OCI-LY7 (cell line): ENCODE results near the gene DCP2. TPM values are rescaled to one million over a fixed set of nuclear protein-coding genes. Genes with fewer than 3 reads are reported as not detected.

Source experiments
- BruUV-seq: library from RNA; stranded (reverse); fragments of 400-500 nt; replicated peaks from 2 replicates; lab custom pipeline; 2021; lab: Mats Ljungman, UMichigan
- CTCF ChIA-PET: fragments of 300-600 bp; sonication (Branson Sonifier 250); formaldehyde crosslinking; loops from one replicate; lab custom pipeline; 2022; ENCODE audit warnings: antibody characterized with exemption; ENCODE audit not compliant: unreplicated experiment; lab: Charles Lee
- POLR2A ChIA-PET: fragments of 300-600 bp; sonication (Branson Sonifier 250); formaldehyde crosslinking; loops from one replicate; lab custom pipeline; 2022; ENCODE audit warnings: antibody characterized with exemption; lab: Charles Lee
- DNase-seq: peaks from one replicate; pipeline ENCODE4 v3.0.0-alpha.2; 2015; ENCODE audit warnings: low spot score
- H2AFZ ChIP-seq: fragments of 200-600 bp; sonication (generic), shearing (Covaris generic); 2 replicates; pipeline ENCODE4 v1.6.1; 2014; ENCODE audit warnings: mild to moderate bottlenecking, antibody characterized with exemption, low read length, moderate library complexity
- H3K27ac ChIP-seq: fragments of 200-600 bp; sonication (generic); 2 replicates; pipeline ENCODE4 v1.5.1; 2014; ENCODE audit warnings: mixed run types, low read depth, mild to moderate bottlenecking, moderate library complexity, low read length, inconsistent platforms; ENCODE audit not compliant: poor library complexity, severe bottlenecking
- H3K36me3 ChIP-seq: fragments of 200-600 bp; sonication (generic); 2 replicates; pipeline ENCODE4 v1.6.1; 2014; ENCODE audit warnings: mild to moderate bottlenecking, antibody characterized with exemption, low read length, moderate library complexity, mixed read lengths; ENCODE audit not compliant: insufficient read depth
- H3K4me1 ChIP-seq: fragments of 200-600 bp; sonication (generic); 2 replicates; pipeline ENCODE4 v1.5.1; 2014; ENCODE audit warnings: mild to moderate bottlenecking, low read length; ENCODE audit not compliant: insufficient read depth, poor library complexity, severe bottlenecking
- H3K4me2 ChIP-seq: fragments of 200-600 bp; sonication (generic); 2 replicates; pipeline ENCODE4 v1.6.1; 2014; ENCODE audit warnings: mild to moderate bottlenecking, low read length
- H3K4me3 ChIP-seq: fragments of 200-600 bp; sonication (generic); 2 replicates; pipeline ENCODE4 v1.5.1; 2014; ENCODE audit warnings: mild to moderate bottlenecking, low read depth, low read length; ENCODE audit not compliant: poor library complexity, severe bottlenecking
- H3K79me2 ChIP-seq: fragments of 200-600 bp; sonication (generic); 2 replicates; pipeline ENCODE4 v1.6.1; 2016; ENCODE audit warnings: low read depth, mild to moderate bottlenecking, low read length, moderate library complexity, mixed read lengths; ENCODE audit not compliant: insufficient read depth
- H3K9me2 ChIP-seq: fragments of 200-600 bp; sonication (generic); 2 replicates; pipeline ENCODE4 v1.6.1; 2016; ENCODE audit warnings: mild to moderate bottlenecking, low read length, mixed read lengths; ENCODE audit not compliant: insufficient read depth
- H3K9me3 ChIP-seq: fragments of 200-600 bp; sonication (generic); 2 replicates; pipeline ENCODE4 v1.6.1; 2014; ENCODE audit warnings: mild to moderate bottlenecking, mixed run types, low read length, mixed read lengths
- H4K20me1 ChIP-seq: fragments of 200-600 bp; sonication (generic); 2 replicates; pipeline ENCODE4 v1.6.1; 2014; ENCODE audit warnings: mild to moderate bottlenecking, antibody characterized with exemption, low read length, moderate library complexity, mixed read lengths; ENCODE audit not compliant: insufficient read depth
- CTCF ChIP-seq: fragments of 200-600 bp; sonication (generic); conservative IDR thresholded peaks from 2 replicates; pipeline ENCODE4 v1.5.1; 2014; ENCODE audit warnings: mild to moderate bottlenecking, antibody characterized with exemption, low read length, moderate library complexity, mixed read lengths
- EZH2phosphoT487 ChIP-seq: fragments of 200-600 bp; sonication (generic); IDR thresholded peaks from 2 replicates; pipeline ENCODE4 v1.6.1; 2018; ENCODE audit warnings: low read depth, borderline replicate concordance, mild to moderate bottlenecking, mixed run types, antibody characterized with exemption, low read length, moderate library complexity, mixed read lengths
- intact Hi-C: fragments of 100-400 bp; cut with micrococcal nuclease; formaldehyde crosslinking; loops from one replicate; pipeline ENCODE4 v1.10.0; 2022; ENCODE audit not compliant: unreplicated experiment
- total RNA-seq, 2 experiments: library from RNA; depleted of rRNA in 1 of 2; stranded (reverse); fragments of >200 nt in 1 of 2; shearing (Covaris generic) in 1 of 2; gene quantifications; 2 replicates each; pipeline ENCODE4 v1.2.3, GENCODE V29; 2014 to 2022

The DCP2 gene
- total RNA-seq, 2 experiments from 2014 or later = 81.3 to 139 TPM

GRCh38 chr5:113040672-113041260, 64.2 kb downstream of the DCP2 start:
- TF ChIP-seq CTCF (no peak), EZH2phosphoT487 (no peak)
- DNase-seq = no peak
- no peaks in the 10 kb centered on the region for H3K36me3 ChIP-seq
- H3K4me1 ChIP-seq = no peaks in the 10 kb centered on the region
- no peaks in the 10 kb centered on the region for H4K20me1 ChIP-seq
- POLR2A ChIA-PET = interaction anchor here (0.7 to 1.0 kb wide), 3 partner anchors 10 to 331 kb away, joined by 3 read pairs; no protein-coding TSS in a partner anchor
- H3K79me2 ChIP-seq = no peaks in the 10 kb centered on the region
- no peaks in the 10 kb centered on the region for H3K9me2 ChIP-seq
- H3K4me3 ChIP-seq = no peak overlapping the region
- no peaks in the 10 kb centered on the region for H3K9me3 ChIP-seq
- H3K27ac ChIP-seq = no peak overlapping the region
- H2AFZ ChIP-seq = no peak overlapping the region
- no TSS peak for BruUV-seq
- CTCF ChIA-PET = no interaction called here
- H3K4me2 ChIP-seq = no peak overlapping the region
- intact Hi-C loops = no loop called here

- H3K36me3 ChIP-seq = no peaks in the 10 kb centered on the region
- CTCF ChIA-PET = no interaction called here
- no peaks in the 10 kb centered on the region for H3K9me2 ChIP-seq
- no peak for DNase-seq
- no peaks in the 10 kb centered on the region for H3K79me2 ChIP-seq
- intact Hi-C loops = loop anchor here (1.0 kb wide), 2 partner anchors 288 to 564 kb away; no protein-coding TSS in a partner anchor
- H3K4me3 ChIP-seq = no peak overlapping the region
- H3K9me3 ChIP-seq = no peaks in the 10 kb centered on the region
- no peak overlapping the region for H3K27ac ChIP-seq
- POLR2A ChIA-PET = interaction anchor here (0.6 to 1.4 kb wide), 4 partner anchors 9 to 370 kb away, joined by 3 to 5 read pairs (median 3); no protein-coding TSS in a partner anchor
- TF ChIP-seq EZH2phosphoT487 (no peak), CTCF (no peak)
- no peak overlapping the region for H3K4me2 ChIP-seq
- no peak overlapping the region for H2AFZ ChIP-seq
- BruUV-seq = no TSS peak
- H4K20me1 ChIP-seq = no peaks in the 10 kb centered on the region
- peaks cover 10% of the 10 kb centered on the region for H3K4me1 ChIP-seq
These were observed 66.1 kb downstream of the DCP2 start for GRCh38 chr5:113042491-113043243.
